SK-N-MC (cell line): ENCODE data around the gene OR5K4.

Experiments
- EZH2 ChIP-seq: fragments of 200-600 bp; sonication (generic); IDR thresholded peaks from one replicate; pipeline ENCODE4 v1.6.1; 2017; ENCODE audit warnings: antibody characterized with exemption
- FOXP2 ChIP-seq: optimal IDR thresholded peaks from 2 replicates; pipeline ENCODE3; 2011; ENCODE audit warnings: mild to moderate bottlenecking, moderate library complexity; ENCODE audit not compliant: insufficient read depth; ENCODE audit errors: extremely low read length, control extremely low read depth
- POLR2AphosphoS5 ChIP-seq: IDR thresholded peaks from 2 replicates; pipeline ENCODE4 v1.6.1; 2012; ENCODE audit warnings: mild to moderate bottlenecking, low read depth, low read length, borderline replicate concordance

GRCh38 chr3:98404010-98404409 is 50.4 kb downstream of the OR5K4 start:
- TF ChIP-seq POLR2AphosphoS5, result no peak
- no peak for TF ChIP-seq EZH2
- no peak for TF ChIP-seq FOXP2
